Chondrocyte (in vitro differentiated cells): Measurements from ENCODE around the gene YPEL4. TPM values are rescaled to one million over a fixed set of nuclear protein-coding genes. Genes with fewer than 3 reads are reported as not detected.

ENCODE experiments used
- DNase-seq: peaks from one replicate; pipeline ENCODE4 v3.0.0; 2021; ENCODE audit warnings: mixed read lengths, low spot score
- H3K27ac Mint-ChIP-seq: one replicate; pipeline ENCODE4 v1.8.0; 2021; ENCODE audit warnings: mild to moderate bottlenecking, moderate library complexity, mixed read lengths; ENCODE audit not compliant: unreplicated experiment
- H3K27me3 Mint-ChIP-seq: 2 replicates; pipeline ENCODE4 v1.8.0; 2021; ENCODE audit warnings: low read depth, mixed read lengths
- H3K36me3 Mint-ChIP-seq: 2 replicates; pipeline ENCODE4 v1.8.0; 2021; ENCODE audit warnings: low read depth, mixed read lengths
- H3K4me1 Mint-ChIP-seq: 2 replicates; pipeline ENCODE4 v1.8.0; 2021; ENCODE audit warnings: low read depth, mild to moderate bottlenecking, mixed read lengths
- H3K4me3 Mint-ChIP-seq: one replicate; pipeline ENCODE4 v1.8.0; 2021; ENCODE audit warnings: mild to moderate bottlenecking, moderate library complexity, mixed read lengths; ENCODE audit not compliant: unreplicated experiment
- H3K9me3 Mint-ChIP-seq: 2 replicates; pipeline ENCODE4 v1.8.0; 2021; ENCODE audit warnings: low read depth, mixed read lengths
- CTCF ChIP-seq: fragments of 200-600 bp; sonication (generic); IDR thresholded peaks from 2 replicates; pipeline ENCODE4 v1.5.0; 2021; ENCODE audit warnings: antibody characterized with exemption, mild to moderate bottlenecking, moderate library complexity
- total RNA-seq: library from RNA; stranded (reverse); gene quantifications from 3 replicates; pipeline ENCODE4 v1.2.1, GENCODE V29; 2021

YPEL4 gene
- total RNA-seq, 1 donor from 2014 or later: not detected

- Mint-ChIP-seq H3K27me3 (peaks cover 10% of the 10 kb centered on the region), H3K9me3 (no peaks in the 10 kb centered on the region), H3K27ac (no peak overlapping the region), H3K4me3 (no peak overlapping the region), H3K4me1 (peaks cover 16% of the 10 kb centered on the region), H3K36me3 (no peaks in the 10 kb centered on the region)
- no peak for TF ChIP-seq CTCF
- no peak for DNase-seq
Observed at GRCh38 chr11:57635246-57635645, 14.5 kb downstream of the YPEL4 start.

- H3K4me3 Mint-ChIP-seq: no peak overlapping the region
- no peak for TF ChIP-seq CTCF
- H3K27ac Mint-ChIP-seq: no peak overlapping the region
- H3K36me3 Mint-ChIP-seq: no peaks in the 10 kb centered on the region
- peaks cover 8% of the 10 kb centered on the region for H3K4me1 Mint-ChIP-seq
- DNase-seq: no peak
- H3K27me3 Mint-ChIP-seq: peaks cover 11% of the 10 kb centered on the region
- no peaks in the 10 kb centered on the region for H3K9me3 Mint-ChIP-seq
Observed at GRCh38 chr11:57634311-57634710, 15.4 kb downstream of the YPEL4 start.

GRCh38 chr11:57633394-57634070 is 16.2 kb downstream of the YPEL4 start:
- Mint-ChIP-seq H3K27ac (no peak overlapping the region), H3K27me3 (peaks cover 13% of the 10 kb centered on the region), H3K4me1 (peaks cover 8% of the 10 kb centered on the region), H3K9me3 (no peaks in the 10 kb centered on the region), H3K36me3 (no peaks in the 10 kb centered on the region), H3K4me3 (no peak overlapping the region)
- DNase-seq: no peak
- no peak for TF ChIP-seq CTCF

GRCh38 chr11:57632116-57632515 is 17.6 kb downstream of the YPEL4 start:
- no peaks in the 10 kb centered on the region for H3K4me1 Mint-ChIP-seq
- no peak overlapping the region for H3K4me3 Mint-ChIP-seq
- TF ChIP-seq CTCF: no peak
- peaks cover 13% of the 10 kb centered on the region for H3K27me3 Mint-ChIP-seq
- H3K36me3 Mint-ChIP-seq: no peaks in the 10 kb centered on the region
- H3K9me3 Mint-ChIP-seq: no peaks in the 10 kb centered on the region
- no peak overlapping the region for H3K27ac Mint-ChIP-seq
- no peak for DNase-seq

- TF ChIP-seq CTCF: no peak
- Mint-ChIP-seq H3K36me3 (no peaks in the 10 kb centered on the region), H3K27ac (no peak overlapping the region), H3K4me3 (no peak overlapping the region), H3K27me3 (peaks cover 13% of the 10 kb centered on the region), H3K4me1 (no peaks in the 10 kb centered on the region), H3K9me3 (no peaks in the 10 kb centered on the region)
- DNase-seq: no peak
Observed at GRCh38 chr11:57630171-57630570, 19.5 kb downstream of the YPEL4 start.
